GM19324 (cell line): Measurements from ENCODE around the gene BLOC1S6.

ENCODE experiments used
- ATAC-seq: cut with Tn5 transposase; IDR thresholded peaks from one replicate; pipeline ENCODE4 v1.9.1; 2021; ENCODE audit warnings: mild to moderate bottlenecking, moderate library complexity; ENCODE audit not compliant: unreplicated experiment, low FRiP score

The BLOC1S6 gene, protein sequence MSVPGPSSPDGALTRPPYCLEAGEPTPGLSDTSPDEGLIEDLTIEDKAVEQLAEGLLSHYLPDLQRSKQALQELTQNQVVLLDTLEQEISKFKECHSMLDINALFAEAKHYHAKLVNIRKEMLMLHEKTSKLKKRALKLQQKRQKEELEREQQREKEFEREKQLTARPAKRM

DNA sequence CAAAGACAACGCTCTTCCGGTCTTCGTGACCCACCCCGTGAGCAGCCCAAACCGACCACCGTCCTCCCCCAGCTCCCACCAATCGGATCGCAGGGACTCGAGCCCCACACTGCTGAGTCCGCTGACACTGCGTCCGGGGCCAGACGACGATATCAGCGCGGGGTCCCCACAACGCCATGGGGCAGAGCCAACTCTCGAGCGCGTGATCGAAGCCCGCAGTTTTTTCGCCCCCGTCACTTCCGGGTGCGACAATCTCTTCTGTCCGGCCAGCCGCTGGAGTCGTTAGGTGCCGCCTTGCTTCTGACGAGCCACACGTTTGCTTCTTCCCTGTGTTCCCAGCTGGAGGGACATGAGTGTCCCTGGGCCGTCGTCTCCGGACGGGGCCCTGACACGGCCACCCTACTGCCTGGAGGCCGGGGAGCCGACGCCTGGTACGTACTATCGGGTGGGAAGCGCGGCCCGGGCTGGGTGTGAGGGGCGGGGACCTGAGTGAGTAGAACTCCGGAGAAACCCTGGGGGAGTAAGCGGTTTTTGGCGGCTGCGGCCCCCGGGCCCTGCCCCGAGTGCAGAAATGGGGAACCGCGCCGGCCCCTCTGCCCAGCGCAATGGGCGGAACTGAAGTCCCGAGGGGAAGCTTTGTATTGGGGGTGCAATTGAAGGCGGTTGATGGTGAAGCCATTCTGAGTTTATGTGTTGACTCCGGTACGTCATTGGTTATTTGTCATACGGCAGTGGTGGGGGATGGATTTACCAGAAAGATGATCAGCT, at the start of gene BLOC1S6:
Gene BLOC1S6 (plus strand): TSS at position 285 of the 768 bp plus-strand sequence. CDS start 65 bp downstream, at position 350.
- ATAC-seq: peak; percentile 84

DNA sequence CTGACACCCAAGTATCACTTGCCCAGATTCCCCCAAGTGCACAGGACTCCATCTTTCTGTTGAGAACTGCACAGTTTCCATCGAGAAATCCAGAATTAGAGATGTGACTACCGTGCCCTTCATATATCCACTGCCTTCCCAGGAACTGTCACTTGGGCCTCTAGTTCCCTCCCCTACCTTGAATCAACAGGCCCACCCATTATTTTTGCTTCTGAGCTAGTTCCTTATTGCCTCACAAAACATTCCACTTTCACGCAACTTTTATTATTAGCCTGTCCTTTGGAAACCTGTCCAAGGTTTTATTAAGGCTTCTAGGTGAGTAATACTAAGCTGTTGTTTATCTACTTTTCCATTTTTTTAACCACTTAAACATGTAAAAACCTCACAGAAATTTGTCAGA, 47.5 kb upstream of the BLOC1S6 start:
- ATAC-seq: no peak

DNA sequence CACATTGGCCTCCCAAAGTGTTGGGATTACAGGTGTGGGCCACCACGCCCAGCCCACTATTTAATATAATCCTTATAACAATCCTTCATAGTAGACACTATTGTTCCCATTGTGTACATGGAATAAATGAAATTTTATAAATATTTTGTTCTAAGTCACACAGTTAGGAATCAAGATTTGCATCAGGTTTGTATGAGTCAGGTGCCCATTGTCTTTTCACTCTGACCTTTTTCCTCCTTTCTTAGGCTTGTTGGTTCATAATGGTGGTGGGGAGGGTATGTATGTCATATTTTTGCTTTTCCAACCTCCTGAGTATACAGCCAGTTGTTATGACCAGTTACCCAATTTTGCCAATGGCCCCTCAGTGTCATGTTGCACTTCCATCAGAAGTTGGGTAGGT, 46.6 kb upstream of the BLOC1S6 start:
- no peak for ATAC-seq

DNA sequence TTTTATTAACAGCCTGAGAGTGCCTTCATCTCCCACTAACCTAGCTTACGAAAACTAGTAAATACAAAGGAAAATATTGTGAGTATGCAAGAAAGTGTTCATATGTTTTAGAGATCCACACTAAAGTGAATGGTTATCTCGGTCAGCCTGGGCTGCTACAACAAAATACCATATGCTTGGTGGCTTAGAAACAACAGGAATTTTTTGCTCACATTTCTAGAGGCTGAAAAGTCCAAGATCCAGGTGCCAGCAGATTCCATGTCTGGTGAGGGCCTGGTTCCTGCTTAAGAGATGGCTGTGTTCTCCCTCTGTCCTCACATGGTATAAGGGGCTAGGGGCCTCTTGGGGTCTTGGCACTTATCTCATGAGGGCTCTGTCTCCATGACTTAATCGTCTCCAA, 44.1 kb upstream of the BLOC1S6 start:
- ATAC-seq: no peak

DNA sequence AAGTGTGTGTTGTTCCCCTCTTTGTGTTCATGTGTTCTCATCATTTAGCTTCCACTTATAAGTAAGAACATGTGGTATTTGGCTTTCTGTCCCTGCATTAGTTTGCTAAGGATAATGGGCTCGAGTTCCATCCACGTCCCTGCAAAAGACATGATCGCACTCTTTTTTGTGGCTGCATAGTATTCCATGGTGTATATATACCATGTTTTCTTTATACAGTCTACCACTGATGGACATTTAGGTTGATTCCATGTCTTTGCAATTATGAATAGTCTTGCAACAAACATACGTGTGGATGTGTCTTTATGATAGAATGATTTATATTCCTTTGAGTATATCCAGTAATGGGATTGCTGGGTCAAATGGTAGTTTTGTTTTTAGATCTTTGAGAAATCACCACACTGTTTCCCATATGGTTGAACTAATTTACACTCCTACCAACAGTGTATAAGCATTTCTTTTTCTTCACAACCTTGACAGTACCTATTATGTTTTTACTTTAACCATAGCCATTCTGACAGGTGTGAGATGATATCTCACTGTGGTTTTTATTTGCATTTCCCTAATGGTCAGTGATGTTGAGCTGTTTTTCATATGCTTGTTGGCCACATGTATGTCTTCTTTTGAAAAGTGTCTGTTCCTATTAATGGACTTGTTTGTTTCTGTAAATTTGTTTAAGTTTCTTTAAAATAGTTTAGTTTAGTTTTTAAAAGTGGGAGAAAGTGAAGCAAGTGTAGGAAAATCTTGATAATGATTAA, 42.7 kb upstream of the BLOC1S6 start:
- ATAC-seq: peak; percentile 81

DNA sequence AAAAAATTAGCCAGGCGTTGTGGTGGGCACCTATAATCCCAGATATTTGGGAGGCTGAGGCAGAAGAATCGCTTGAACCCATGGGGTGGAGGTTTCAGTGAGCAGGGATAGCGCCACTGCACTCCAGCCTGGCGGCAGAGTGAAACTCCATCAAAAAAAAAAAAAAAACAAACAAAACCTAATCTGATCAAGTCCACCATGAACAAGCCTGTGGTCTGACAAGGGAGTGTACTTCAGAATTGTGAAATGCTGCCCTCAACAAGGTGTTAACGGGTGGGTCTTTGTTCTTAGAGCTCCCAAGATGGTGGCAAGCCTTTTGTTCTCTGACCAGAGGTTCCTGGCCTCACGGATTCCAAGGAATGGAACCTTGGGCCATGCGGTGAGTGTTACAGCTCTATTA, 40.4 kb upstream of the BLOC1S6 start:
- no peak for ATAC-seq

DNA sequence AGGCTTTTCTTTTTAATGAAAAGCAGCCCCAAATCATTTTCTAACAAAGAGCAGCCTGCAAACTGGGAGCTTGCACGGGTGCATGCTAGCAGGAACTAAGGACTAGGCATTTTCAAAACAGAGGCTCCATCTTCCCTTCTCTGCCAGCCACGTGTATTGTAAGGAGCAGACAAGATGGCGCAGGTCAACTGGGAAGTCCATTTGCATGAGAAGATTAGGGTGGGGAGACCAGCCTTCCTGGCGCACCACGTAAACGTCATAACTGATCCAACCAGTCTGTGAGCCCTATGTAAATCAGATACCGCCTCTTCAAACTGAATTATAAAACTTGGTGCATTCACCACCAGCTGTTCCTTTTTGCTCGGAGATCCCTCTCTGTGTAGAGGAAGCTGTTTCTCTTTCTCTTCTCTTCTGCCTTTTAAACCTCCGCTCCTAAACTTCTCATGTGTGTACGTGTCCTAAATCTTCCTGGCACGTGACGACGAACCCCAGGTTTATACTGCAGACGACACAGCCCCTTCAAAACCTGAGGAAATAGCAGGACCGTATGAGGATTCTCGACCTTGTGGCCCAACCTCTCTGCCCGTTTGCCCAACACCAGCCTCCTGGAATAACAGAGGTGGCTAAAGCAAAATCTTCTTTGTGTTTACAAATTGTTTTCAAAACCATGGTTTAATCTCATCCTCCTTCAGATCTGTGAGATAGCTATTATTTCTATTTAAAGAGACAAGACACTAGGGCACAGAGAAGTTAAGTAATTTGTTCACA, 38.2 kb upstream of the BLOC1S6 start:
- ATAC-seq: no peak

DNA sequence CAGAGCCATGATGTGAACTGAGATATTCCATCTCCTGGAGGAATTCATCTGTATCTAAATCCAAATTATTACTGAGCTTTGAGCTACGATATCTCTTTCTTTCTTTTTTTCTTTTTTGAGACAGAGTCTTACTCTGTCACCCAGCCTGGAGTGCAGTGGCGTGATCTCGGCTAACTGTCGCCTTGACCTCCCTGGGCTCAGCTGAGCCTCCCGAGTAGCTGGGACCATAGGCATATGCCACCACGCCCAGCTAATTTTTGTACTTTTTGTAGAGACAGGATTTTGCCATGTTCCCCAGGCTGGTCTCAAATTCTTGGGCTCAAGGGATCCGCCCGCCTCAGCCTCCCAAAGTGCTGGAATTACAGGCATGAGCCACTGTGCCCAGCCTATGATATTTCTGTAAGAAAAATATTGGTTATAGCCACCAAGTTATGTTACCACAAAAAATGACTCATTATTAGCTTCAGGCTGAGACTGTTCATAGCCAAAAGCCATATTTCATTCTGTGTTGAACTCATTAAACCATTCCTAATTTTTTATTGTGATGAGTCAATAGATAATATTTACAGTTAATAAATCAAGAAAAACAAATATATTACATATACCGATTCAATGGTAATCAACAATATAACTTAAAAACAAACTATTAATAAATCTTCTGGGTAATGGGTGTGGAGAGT, 37.5 kb upstream of the BLOC1S6 start:
- ATAC-seq: no peak

DNA sequence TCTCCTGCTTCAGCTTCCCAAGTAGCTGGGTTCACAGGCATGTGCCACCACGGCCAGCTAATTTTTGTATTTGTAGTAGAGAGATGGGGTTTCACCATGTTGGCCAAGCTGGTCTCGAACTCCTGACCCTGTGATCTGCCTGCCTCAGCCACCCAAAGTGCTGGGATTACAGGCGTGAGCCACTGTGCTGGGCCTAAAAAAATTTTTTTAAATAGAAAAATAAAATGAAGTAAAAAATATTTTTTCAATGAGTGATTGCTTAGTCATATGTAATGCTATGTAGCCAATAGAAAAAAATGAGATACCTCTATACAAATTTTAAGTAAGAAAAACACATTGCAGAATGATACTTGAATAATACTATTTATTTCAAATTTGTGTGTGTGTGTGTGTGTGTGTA, 36.7 kb upstream of the BLOC1S6 start:
- no peak for ATAC-seq

DNA sequence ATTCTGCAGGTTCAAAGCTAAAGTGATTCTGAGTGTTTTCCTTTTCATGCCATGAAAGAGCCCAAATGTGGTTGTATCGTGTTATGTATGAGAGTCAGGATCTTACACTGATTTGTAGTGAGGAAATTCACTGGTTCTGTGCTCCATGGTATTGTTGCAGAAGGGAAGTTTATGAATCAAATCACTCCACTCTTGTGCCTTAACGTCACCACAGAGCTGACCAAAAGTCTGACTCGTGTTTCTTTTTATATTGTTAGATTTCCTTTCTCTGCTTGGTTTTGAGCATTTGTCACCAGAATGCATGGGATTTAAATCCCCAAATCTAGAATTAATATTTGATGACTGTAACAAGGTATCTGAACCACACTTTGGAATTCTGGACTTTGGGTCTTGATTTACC, 35.5 kb upstream of the BLOC1S6 start:
- no peak for ATAC-seq

DNA sequence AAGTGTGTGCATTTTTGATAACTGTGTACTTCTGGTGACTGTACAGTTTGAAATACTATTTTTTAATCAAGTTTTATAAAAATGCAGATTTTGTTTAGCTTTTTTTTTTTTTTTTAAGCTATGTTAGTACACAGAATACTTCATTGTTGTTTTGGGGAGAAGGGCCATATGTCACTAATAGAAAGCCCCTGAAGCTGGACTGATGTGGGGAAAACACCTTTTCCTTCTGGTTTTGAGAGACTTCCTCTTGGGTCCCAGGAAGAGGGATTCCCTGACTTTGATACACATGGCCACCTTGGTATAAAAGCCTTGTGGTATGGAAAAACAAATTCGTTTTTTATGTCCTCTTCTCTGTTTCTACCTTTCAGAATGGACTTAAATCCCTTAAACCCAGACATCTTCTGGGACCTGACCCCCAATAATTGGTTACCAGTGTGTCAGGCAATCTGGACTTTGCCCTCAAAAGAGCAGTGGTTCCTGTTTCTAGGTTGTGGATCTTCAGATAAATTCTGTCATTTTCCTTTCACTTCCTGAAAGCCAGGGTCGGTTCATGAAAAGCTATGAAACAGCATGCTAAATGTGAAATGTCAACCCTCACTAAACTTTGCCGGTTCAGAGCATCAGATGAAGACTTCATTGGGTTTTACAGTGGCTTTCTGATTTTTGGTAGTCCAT, 31.1 kb upstream of the BLOC1S6 start:
- peak; percentile 79 for ATAC-seq

DNA sequence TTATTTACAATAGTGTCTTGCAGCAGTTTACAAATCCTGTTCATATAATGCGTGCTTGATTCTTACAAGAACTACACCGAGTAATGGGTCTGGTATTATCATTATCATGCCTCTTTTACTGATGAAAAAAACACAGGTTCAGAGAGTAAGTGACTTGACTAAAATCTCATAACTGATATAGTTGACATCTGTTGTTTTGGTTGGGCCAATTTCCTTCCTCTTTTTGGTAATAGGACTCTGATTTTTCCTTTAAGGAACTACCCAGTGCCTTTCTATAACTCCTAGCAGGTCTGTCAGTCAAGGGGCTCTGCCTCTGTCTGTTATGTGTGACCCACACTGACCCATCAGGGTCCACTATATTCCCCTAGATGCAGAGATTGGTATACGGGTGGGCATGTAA, 14.6 kb upstream of the BLOC1S6 start:
- no peak for ATAC-seq

DNA sequence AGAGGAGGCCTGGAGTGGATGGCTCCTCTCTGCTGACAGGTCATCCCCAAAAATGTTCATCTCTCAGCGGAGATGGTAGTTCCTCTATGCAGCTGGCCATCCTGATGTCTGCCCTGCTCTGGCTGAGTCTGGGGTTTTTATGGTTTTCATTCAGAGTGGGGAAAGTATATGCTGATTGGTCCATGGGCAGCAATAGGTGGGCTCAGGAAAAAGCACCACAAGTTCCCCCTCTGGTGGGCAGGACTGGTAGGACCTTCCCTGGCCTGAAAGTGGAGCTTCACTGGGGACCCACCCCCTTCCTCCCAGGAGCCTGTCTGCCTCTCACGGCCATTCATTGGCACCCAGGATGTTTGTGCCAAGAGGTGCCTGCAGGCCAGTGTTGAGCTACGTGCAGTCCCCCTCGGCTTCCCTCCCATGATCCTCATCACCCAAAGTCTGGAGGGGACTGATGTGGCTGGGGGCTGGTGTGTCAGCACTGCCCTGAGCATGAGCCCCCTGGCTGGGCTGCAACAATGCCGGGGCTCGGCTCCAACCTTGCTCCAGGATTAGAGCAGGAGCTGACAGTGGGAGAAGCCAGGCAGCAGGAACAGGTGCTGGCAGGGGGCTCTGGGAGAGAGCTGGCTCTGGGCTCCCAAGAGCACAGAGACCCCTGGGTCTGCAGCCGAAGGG, 13.1 kb upstream of the BLOC1S6 start:
- peak; percentile 43 for ATAC-seq

DNA sequence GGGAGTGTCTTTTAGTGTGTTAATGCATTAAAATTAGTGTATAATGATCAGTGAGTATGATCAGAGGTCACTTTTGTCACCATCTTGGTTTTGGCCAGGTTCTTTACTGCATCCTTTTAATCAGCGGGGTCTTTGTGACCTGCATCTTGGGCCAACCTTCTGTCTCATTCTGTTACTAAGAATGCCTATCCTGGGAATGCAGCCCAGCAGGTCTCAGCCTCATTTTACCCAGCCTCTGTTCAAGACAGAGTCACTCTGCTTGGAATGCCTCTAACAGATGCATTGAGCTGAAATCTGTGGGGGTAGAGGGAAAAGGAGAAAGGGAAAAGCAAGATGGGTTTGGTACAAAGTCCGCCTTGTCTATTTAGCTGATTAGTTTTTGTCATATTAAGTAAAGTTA, 5.3 kb upstream of the BLOC1S6 start:
- no peak for ATAC-seq

DNA sequence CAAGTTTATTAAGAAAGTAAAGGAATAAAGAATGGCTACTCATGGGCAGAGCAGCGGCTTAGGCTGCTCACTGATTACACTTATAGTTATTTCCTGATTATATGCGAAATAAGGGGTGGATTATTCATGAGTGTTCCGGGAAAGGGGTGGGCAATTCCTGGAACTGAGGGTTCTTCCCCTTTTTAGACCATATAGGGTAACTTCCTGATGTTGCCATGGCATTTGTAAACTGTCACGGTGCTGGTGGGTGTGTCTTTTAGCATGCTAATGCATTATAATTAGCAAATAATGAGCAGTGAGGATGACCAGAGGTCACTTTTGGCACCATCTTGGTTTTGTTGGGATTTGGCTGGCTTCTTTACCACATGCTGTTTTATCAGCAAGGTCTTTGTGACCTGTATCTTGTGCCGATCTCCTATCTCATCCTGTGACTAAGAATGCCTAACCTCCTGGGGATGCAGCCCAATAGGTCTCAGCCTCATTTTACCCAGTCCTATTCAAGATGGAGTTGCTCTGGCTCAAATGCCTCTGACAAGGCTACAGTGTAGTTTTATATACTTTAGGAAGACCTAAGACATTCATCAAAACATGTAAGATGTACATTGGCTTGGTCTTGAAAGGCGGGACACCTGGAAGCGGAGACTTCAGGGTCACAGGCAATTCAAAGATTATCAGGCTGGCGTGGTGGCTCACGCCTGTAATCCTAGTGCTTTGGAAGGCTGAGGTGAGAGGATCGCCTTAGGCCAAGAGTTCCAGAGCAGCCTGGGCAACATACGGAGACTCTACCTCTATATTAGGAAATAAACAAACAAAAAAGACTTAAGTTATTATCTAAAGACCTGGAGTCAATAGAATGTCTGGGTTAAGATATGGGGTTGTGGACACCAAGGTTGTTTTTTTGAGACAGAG, 3.2 kb upstream of the BLOC1S6 start:
- ATAC-seq: no peak

DNA sequence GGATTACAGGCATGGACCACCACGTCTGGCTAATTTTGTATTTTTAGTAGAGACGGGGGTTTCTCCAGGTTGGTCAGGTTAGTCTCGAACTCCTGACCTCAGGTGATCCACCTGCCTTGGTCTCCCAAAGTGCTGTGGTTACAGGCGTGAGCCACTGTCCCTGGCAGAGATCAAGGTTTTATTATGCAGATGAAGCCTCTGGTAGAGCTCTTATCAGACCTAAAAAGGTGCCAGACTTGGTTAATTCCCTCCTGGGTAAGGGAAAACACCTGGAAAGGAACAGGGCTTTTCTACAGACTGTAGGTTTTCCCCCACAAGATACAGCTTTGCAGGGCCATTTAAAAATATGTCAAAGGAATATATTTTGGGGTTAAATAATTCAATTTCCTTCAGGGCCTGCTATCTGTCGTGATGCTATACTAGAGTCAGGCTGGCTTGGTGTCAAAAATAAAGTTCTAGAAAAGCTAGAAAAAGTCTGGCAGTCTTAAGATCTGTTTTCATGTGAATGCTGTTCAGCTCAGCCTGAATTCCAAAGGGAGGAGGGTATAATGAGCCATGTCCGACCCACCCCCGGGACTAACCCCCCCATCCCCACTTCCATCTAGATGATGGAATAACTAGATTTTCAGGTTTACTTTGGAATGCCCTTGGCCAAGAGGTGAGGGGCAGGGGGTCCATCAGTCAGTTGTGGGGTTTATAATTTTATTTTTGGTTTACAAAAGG, 1.9 kb upstream of the BLOC1S6 start:
- no peak for ATAC-seq

DNA sequence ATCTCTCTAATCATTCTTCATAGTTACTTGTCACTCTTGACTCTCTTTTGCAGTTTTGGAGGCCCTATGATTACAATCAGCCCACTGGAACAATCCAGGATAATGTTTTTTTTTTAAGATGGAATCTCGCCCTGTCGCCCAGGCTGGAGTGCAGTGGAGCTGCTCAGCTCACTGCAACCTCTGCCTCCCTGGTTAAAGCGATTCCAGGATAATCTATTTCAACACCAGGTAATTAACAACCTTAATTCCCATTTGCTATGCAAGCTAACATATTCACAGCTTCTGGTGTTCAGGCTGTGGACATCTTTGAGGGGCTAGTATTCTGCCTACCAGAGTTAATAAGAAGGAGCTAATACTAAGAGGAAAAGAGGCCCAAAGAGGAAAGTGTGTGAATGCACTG, 1.1 kb upstream of the BLOC1S6 start:
- ATAC-seq: no peak
